ENCODE data around the gene ANAPC7.

- TF ChIP-seq, protein P1, sequence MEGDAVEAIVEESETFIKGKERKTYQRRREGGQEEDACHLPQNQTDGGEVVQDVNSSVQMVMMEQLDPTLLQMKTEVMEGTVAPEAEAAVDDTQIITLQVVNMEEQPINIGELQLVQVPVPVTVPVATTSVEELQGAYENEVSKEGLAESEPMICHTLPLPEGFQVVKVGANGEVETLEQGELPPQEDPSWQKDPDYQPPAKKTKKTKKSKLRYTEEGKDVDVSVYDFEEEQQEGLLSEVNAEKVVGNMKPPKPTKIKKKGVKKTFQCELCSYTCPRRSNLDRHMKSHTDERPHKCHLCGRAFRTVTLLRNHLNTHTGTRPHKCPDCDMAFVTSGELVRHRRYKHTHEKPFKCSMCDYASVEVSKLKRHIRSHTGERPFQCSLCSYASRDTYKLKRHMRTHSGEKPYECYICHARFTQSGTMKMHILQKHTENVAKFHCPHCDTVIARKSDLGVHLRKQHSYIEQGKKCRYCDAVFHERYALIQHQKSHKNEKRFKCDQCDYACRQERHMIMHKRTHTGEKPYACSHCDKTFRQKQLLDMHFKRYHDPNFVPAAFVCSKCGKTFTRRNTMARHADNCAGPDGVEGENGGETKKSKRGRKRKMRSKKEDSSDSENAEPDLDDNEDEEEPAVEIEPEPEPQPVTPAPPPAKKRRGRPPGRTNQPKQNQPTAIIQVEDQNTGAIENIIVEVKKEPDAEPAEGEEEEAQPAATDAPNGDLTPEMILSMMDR (optimal IDR thresholded peaks at IDR 0.05 in 1 of 3, IDR thresholded peaks at IDR 0.05 in 1 of 3, conservative IDR thresholded peaks at IDR 0.05 in 1 of 3; ENCODE audit: extremely low read depth in 1 of 3, insufficient read depth in 2 of 3, low read length in 3 of 3), result no peak
- TF ChIP-seq EZH2 (IDR thresholded peaks at IDR 0.05; ENCODE audit: low read length), result no peak
These were observed 30.5 kb downstream of the ANAPC7 start for GRCh38 chr12:110373025-110373424.
